ENCODE results near the gene PAX5.

- TF ChIP-seq CREB1 (CRISPR knock-in tag; IDR thresholded peaks at IDR 0.05) = no peak
- TF ChIP-seq, protein P1, sequence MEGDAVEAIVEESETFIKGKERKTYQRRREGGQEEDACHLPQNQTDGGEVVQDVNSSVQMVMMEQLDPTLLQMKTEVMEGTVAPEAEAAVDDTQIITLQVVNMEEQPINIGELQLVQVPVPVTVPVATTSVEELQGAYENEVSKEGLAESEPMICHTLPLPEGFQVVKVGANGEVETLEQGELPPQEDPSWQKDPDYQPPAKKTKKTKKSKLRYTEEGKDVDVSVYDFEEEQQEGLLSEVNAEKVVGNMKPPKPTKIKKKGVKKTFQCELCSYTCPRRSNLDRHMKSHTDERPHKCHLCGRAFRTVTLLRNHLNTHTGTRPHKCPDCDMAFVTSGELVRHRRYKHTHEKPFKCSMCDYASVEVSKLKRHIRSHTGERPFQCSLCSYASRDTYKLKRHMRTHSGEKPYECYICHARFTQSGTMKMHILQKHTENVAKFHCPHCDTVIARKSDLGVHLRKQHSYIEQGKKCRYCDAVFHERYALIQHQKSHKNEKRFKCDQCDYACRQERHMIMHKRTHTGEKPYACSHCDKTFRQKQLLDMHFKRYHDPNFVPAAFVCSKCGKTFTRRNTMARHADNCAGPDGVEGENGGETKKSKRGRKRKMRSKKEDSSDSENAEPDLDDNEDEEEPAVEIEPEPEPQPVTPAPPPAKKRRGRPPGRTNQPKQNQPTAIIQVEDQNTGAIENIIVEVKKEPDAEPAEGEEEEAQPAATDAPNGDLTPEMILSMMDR (IDR thresholded peaks at IDR 0.05) = no peak
- no peak for TF ChIP-seq SMAD3 (CRISPR knock-in tag; IDR thresholded peaks at IDR 0.05; ENCODE audit: borderline replicate concordance)
- no peak for TF ChIP-seq ZNF512 (CRISPR knock-in tag; IDR thresholded peaks at IDR 0.05; ENCODE audit: borderline replicate concordance)
- TF ChIP-seq, protein P2, sequence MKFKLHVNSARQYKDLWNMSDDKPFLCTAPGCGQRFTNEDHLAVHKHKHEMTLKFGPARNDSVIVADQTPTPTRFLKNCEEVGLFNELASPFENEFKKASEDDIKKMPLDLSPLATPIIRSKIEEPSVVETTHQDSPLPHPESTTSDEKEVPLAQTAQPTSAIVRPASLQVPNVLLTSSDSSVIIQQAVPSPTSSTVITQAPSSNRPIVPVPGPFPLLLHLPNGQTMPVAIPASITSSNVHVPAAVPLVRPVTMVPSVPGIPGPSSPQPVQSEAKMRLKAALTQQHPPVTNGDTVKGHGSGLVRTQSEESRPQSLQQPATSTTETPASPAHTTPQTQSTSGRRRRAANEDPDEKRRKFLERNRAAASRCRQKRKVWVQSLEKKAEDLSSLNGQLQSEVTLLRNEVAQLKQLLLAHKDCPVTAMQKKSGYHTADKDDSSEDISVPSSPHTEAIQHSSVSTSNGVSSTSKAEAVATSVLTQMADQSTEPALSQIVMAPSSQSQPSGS (CRISPR knock-in tag; IDR thresholded peaks at IDR 0.05; ENCODE audit: borderline replicate concordance, low read depth) = no peak
- no peak for TF ChIP-seq TCF7 (CRISPR knock-in tag; IDR thresholded peaks at IDR 0.05; ENCODE audit: low read depth)
- no peak for TF ChIP-seq NR2C2 (CRISPR knock-in tag; IDR thresholded peaks at IDR 0.05)
- TF ChIP-seq NFYB (CRISPR knock-in tag; conservative IDR thresholded peaks at IDR 0.05; ENCODE audit: low read depth) = no peak
- TF ChIP-seq FOXP4 (CRISPR knock-in tag; IDR thresholded peaks at IDR 0.05) = no peak
- TF ChIP-seq MXD4 (CRISPR knock-in tag; IDR thresholded peaks at IDR 0.05; ENCODE audit: borderline replicate concordance) = no peak
- no peak for TF ChIP-seq NR1H2 (CRISPR knock-in tag; IDR thresholded peaks at IDR 0.05)
- TF ChIP-seq SP1 (CRISPR knock-in tag; conservative IDR thresholded peaks at IDR 0.05) = no peak
- TF ChIP-seq JUN (CRISPR knock-in tag; IDR thresholded peaks at IDR 0.05) = no peak
- TF ChIP-seq, protein P3, sequence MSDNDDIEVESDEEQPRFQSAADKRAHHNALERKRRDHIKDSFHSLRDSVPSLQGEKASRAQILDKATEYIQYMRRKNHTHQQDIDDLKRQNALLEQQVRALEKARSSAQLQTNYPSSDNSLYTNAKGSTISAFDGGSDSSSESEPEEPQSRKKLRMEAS (CRISPR knock-in tag; IDR thresholded peaks at IDR 0.05) = no peak
These were observed 92.6 kb downstream of the PAX5 start for GRCh38 chr9:36941441-36941840.

Measured in WTC11 (cell line).